Measurements from ENCODE around the gene GPR137C. TPM values are rescaled to one million over a fixed set of nuclear protein-coding genes. Genes with fewer than 3 reads are reported as not detected.

GPR137C gene
- total and polyA plus RNA-seq, 8 donors = 0.25 to 3.9 (median 0.45) TPM; not detected in 3

GRCh38 chr14:52678591-52678990 is 126.0 kb downstream of the GPR137C start:
- no peak for TF ChIP-seq EP300 (IDR thresholded peaks at IDR 0.05)
- TF ChIP-seq, protein P1, sequence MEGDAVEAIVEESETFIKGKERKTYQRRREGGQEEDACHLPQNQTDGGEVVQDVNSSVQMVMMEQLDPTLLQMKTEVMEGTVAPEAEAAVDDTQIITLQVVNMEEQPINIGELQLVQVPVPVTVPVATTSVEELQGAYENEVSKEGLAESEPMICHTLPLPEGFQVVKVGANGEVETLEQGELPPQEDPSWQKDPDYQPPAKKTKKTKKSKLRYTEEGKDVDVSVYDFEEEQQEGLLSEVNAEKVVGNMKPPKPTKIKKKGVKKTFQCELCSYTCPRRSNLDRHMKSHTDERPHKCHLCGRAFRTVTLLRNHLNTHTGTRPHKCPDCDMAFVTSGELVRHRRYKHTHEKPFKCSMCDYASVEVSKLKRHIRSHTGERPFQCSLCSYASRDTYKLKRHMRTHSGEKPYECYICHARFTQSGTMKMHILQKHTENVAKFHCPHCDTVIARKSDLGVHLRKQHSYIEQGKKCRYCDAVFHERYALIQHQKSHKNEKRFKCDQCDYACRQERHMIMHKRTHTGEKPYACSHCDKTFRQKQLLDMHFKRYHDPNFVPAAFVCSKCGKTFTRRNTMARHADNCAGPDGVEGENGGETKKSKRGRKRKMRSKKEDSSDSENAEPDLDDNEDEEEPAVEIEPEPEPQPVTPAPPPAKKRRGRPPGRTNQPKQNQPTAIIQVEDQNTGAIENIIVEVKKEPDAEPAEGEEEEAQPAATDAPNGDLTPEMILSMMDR (IDR thresholded peaks at IDR 0.05) = peak in 1 of 7 experiments; percentile 30
- no peak for TF ChIP-seq POLR2A (IDR thresholded peaks at IDR 0.05)
- TF ChIP-seq POLR2AphosphoS5 (IDR thresholded peaks at IDR 0.05) = no peak
- Histone ChIP-seq H3K9me3 (no peaks in the 10 kb centered on the region), H3K4me1 (peaks cover 0 to under 1% (median 0%) of the 10 kb centered on the region in 4 donors), H3K27me3 (no peaks in the 10 kb centered on the region), H3K36me3 (peaks cover 8 to 79% (median 69%) of the 10 kb centered on the region in 4 donors), H3K4me3 (no peak overlapping the region), H3K27ac (no peak overlapping the region)
- intact Hi-C loops (cut with DNase I; ENCODE audit: low total_unique reads) = no loop called here
- no peak for DNase-seq
- WGBS, 5 donors = 85 to 97% (median 94%) methylated on average over 2 of the region's 2 CpGs

GRCh38 chr14:52683985-52684520 is 131.4 kb downstream of the GPR137C start:
- Histone ChIP-seq H3K4me1 (peaks cover 10 to 51% (median 31%) of the 10 kb centered on the region in 4 donors), H3K4me3 (no peak overlapping the region), H3K9me3 (no peaks in the 10 kb centered on the region), H3K36me3 (peaks cover 0 to 24% (median 20%) of the 10 kb centered on the region in 4 donors), H3K27me3 (no peaks in the 10 kb centered on the region), H3K27ac (no peak overlapping the region)
- DNase-seq = no peak
- 52 to 66% (median 54%) methylated on average over 2 of the region's 2 CpGs for WGBS, 5 donors
- intact Hi-C loops (cut with DNase I; ENCODE audit: low total_unique reads) = no loop called here
- no peak for TF ChIP-seq EP300 (IDR thresholded peaks at IDR 0.05)
- no peak for TF ChIP-seq POLR2AphosphoS5 (IDR thresholded peaks at IDR 0.05)
- no peak for TF ChIP-seq POLR2A (IDR thresholded peaks at IDR 0.05)
- TF ChIP-seq, protein P1 (IDR thresholded peaks at IDR 0.05) = no peak

- 82 to 100% (median 96%) methylated on average over 1 of the region's 1 CpG for WGBS, 5 donors
- H3K36me3 ChIP-seq = peaks cover 0 to 12% (median 10%) of the 10 kb centered on the region in 4 donors
- H3K4me3 ChIP-seq = no peak overlapping the region
- no peak overlapping the region for H3K27ac ChIP-seq
- DNase-seq = no peak
- no peaks in the 10 kb centered on the region for H3K27me3 ChIP-seq
- no peaks in the 10 kb centered on the region for H3K9me3 ChIP-seq
- no peak for TF ChIP-seq POLR2AphosphoS5 (IDR thresholded peaks at IDR 0.05)
- peaks cover 14 to 62% (median 43%) of the 10 kb centered on the region in 4 donors for H3K4me1 ChIP-seq
- intact Hi-C loops (cut with DNase I; ENCODE audit: low total_unique reads) = no loop called here
Measured at GRCh38 chr14:52686176-52686575, 133.5 kb downstream of the GPR137C start.

Other genes with a start within 250 kb of the GPR137C start
- 10 to 100 TPM in 2 of 5 donors, 1 to 10 TPM in 3; 1.3 to 22.0 (median 8.3) TPM for gene PTGER2, start 238.5 kb upstream of the GPR137C start, total RNA-seq
- gene PTGER2, start 238.5 kb upstream of the GPR137C start, polyA plus RNA-seq = 10 to 100 TPM in 2 of 3 donors, 1 to 10 TPM in 1; 5.3 to 20.6 (median 12.9) TPM
- gene TXNDC16, start 331 bp upstream of the GPR137C start, total RNA-seq = 10 to 100 TPM in 2 of 5 donors, 1 to 10 TPM in 3; 4.5 to 30.3 (median 9.4) TPM
- 1 to 10 TPM; 1.4 to 2.2 (median 1.5) TPM for gene TXNDC16, start 331 bp upstream of the GPR137C start, polyA plus RNA-seq
- 100 to 1,000 TPM in 1 of 5 donors, 10 to 100 TPM in 4; 52.1 to 105 (median 57.8) TPM for gene ERO1A, start 142.7 kb downstream of the GPR137C start, total RNA-seq
- 10 to 100 TPM in 2 of 3 donors, 1 to 10 TPM in 1; 6.9 to 49.4 (median 33.4) TPM for gene ERO1A, start 142.7 kb downstream of the GPR137C start, polyA plus RNA-seq
- gene PSMC6, start 154.4 kb downstream of the GPR137C start, total RNA-seq = 100 to 1,000 TPM in 4 of 5 donors, 10 to 100 TPM in 1; 21.0 to 357 (median 118) TPM
- 10 to 100 TPM; 58.8 to 79.1 (median 65.2) TPM for gene PSMC6, start 154.4 kb downstream of the GPR137C start, polyA plus RNA-seq
- gene STYX, start 177.3 kb downstream of the GPR137C start, total RNA-seq = 10 to 100 TPM in 3 of 5 donors, 1 to 10 TPM in 2; 5.3 to 23.3 (median 12.5) TPM
- gene STYX, start 177.3 kb downstream of the GPR137C start, polyA plus RNA-seq = 10 to 100 TPM in 1 of 3 donors, 1 to 10 TPM in 2; 4.8 to 11.3 (median 8.7) TPM
- gene GNPNAT1, start 238.8 kb downstream of the GPR137C start, total RNA-seq = 10 to 100 TPM; 22.2 to 76.8 (median 29.0) TPM
- 10 to 100 TPM in 2 of 3 donors, 1 to 10 TPM in 1; 7.6 to 25.8 (median 24.3) TPM for gene GNPNAT1, start 238.8 kb downstream of the GPR137C start, polyA plus RNA-seq